ENCODE results near the gene PLA2G1B.
A peak's percentile ranks its signal among the peaks of the same experiment; 100 is the strongest.

The PLA2G1B gene

DNA sequence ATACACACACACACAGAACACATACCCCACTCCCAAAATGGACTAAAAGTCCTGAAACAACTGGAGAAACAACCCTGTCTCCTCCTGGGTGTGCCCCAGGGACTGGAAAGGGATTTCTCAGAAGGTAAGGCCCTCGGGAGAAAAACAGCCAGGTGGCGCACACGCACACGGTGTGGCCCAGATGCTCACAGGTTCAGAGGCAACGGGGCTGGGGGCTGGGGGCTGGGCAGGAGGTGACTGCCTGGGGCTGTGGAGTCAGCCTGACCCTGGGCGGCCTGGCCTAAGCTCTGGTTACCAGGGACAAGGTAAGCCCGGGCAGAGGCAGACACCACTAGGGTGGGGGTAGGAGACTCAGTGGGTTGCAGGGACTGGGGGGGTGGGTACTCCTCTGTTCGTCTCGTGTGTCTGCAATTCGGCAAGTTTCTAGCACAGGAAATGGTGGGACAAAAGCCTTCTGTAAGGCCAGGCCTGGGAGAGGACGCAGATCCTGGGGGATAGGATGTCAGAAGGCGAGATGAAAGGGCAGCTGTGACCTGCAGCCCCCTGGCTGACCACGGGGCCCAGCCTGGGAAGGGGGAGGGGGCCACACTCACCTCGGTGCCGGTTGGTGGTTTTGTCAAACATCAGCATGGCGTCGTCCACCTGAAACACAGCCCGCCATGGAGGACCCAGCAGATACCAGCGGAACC lies 31.0 kb upstream of the PLA2G1B start:
- TF ChIP-seq, protein P1, sequence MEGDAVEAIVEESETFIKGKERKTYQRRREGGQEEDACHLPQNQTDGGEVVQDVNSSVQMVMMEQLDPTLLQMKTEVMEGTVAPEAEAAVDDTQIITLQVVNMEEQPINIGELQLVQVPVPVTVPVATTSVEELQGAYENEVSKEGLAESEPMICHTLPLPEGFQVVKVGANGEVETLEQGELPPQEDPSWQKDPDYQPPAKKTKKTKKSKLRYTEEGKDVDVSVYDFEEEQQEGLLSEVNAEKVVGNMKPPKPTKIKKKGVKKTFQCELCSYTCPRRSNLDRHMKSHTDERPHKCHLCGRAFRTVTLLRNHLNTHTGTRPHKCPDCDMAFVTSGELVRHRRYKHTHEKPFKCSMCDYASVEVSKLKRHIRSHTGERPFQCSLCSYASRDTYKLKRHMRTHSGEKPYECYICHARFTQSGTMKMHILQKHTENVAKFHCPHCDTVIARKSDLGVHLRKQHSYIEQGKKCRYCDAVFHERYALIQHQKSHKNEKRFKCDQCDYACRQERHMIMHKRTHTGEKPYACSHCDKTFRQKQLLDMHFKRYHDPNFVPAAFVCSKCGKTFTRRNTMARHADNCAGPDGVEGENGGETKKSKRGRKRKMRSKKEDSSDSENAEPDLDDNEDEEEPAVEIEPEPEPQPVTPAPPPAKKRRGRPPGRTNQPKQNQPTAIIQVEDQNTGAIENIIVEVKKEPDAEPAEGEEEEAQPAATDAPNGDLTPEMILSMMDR (IDR thresholded peaks at IDR 0.05): no peak
- H3K36me3 ChIP-seq (ENCODE audit: control insufficient read depth, insufficient read depth, low read length): no peaks in the 10 kb centered on the region
- no peak overlapping the region for H3K4me2 ChIP-seq (ENCODE audit: low read length)

DNA sequence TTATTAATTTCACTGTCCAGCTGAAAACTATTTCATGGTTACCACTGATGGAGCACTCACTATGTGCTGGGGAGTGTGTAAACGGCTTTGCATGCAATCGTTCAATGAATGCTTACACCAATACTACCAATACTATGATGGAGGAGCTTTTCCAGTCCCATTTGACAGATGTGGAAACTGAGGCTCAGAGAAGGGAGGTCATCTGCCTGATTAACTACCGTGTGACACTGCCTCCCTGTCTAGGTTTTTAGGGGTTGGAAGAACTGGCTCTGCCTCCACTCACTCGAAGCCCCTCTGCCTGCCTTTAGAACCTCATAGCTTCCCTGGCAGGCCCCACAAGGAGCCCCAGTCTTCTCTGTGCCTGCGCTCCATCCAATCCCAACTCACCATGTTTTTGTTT lies 29.5 kb upstream of the PLA2G1B start:
- Histone ChIP-seq H3K27me3 (ENCODE audit: control insufficient read depth, insufficient read depth, low read length) (no peaks in the 10 kb centered on the region), H3K9me3 (ENCODE audit: control insufficient read depth, low read length) (no peaks in the 10 kb centered on the region), H3K36me3 (ENCODE audit: control insufficient read depth, insufficient read depth, low read length) (no peaks in the 10 kb centered on the region), H2AFZ (no peak overlapping the region), H3K4me2 (ENCODE audit: low read length) (no peak overlapping the region), H3K9ac (no peak overlapping the region), H3K79me2 (no peaks in the 10 kb centered on the region), H3K4me1 (peaks cover 2% of the 10 kb centered on the region), H3K27ac (no peak overlapping the region), H3K4me3 (ENCODE audit: low read depth, low read length) (no peak overlapping the region)
- TF ChIP-seq, protein P1 (IDR thresholded peaks at IDR 0.05): no peak

More for the DNA sequence above, 31.0 kb upstream of the PLA2G1B start:
- Histone ChIP-seq H3K27me3 (ENCODE audit: control insufficient read depth, insufficient read depth, low read length) (no peaks in the 10 kb centered on the region), H3K79me2 (no peaks in the 10 kb centered on the region), H3K4me1 (peaks cover 6% of the 10 kb centered on the region), H2AFZ (no peak overlapping the region), H3K9ac (no peak overlapping the region), H3K27ac (no peak overlapping the region), H3K4me3 (ENCODE audit: low read depth, low read length) (no peak overlapping the region), H3K9me3 (ENCODE audit: control insufficient read depth, low read length) (no peaks in the 10 kb centered on the region)

DNA sequence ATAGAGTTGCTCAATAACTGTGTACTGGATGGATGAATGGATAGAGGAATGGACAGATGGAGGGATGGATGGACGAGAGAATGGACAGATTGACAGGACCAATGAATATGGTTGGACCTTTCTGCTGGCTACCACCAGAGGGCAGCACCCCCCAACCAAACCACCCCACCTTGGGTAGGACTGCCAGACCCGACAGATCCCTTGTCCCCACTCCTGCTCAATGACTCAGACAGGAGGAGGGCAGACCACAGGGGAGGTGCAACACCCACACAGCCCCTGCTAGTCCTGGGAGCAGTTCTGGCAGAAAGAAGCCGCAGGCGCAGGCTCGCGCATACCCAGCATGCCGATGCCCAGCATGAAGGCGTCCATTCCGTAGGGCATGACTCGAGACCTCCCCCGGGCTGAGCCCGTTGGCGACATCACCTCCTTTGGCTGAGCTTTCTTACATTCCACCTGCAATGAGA lies 29.0 kb upstream of the PLA2G1B start:
- Histone ChIP-seq H3K4me2 (ENCODE audit: low read length) (no peak overlapping the region), H3K36me3 (ENCODE audit: control insufficient read depth, insufficient read depth, low read length) (no peaks in the 10 kb centered on the region), H3K27me3 (ENCODE audit: control insufficient read depth, insufficient read depth, low read length) (no peaks in the 10 kb centered on the region), H3K9me3 (ENCODE audit: control insufficient read depth, low read length) (no peaks in the 10 kb centered on the region), H3K4me3 (ENCODE audit: low read depth, low read length) (no peak overlapping the region), H3K9ac (no peak overlapping the region), H3K4me1 (no peaks in the 10 kb centered on the region), H3K27ac (no peak overlapping the region), H2AFZ (no peak overlapping the region), H3K79me2 (no peaks in the 10 kb centered on the region)
- TF ChIP-seq, protein P1 (IDR thresholded peaks at IDR 0.05): peak; percentile 87

DNA sequence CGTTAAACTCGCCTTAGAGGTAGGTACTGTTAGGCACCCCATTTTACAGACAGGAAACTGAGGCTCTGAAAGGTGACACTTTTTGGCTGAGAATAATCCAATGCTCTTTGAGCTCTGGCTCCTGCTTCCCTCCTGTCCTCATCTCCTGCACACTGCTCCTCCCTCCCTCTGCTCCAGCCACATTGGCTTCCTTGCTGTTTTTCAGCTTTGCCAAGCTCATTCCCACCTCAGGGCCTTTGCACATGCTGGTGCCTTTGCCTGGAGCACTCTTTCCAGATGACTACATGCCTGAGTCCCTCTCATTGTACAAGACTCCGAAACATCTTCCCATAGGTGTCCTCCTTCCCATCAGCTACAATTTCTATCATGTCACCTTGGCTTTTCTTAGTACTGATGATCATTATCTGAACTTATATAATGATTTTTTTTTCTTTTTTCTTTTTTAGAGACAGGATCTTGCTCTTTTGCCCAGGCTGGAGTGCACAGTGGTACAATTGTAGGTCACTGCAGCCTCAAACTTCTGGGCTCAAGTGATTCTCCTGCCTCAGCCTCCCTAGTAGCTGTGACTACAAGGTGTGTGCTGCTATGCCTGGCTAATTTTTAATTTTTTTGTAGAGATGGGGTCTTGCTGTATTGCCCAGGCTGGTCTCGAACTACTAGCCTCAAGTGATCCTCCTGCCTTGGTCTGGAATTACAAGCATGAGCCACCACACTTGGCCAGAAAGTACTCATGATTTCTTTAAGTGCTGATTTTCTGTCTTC lies 26.2 kb upstream of the PLA2G1B start:
- TF ChIP-seq, protein P1 (IDR thresholded peaks at IDR 0.05): no peak
- Histone ChIP-seq H3K4me3 (ENCODE audit: low read depth, low read length) (no peak overlapping the region), H3K27ac (no peak overlapping the region), H3K9ac (no peak overlapping the region), H3K4me2 (ENCODE audit: low read length) (no peak overlapping the region), H2AFZ (no peak overlapping the region), H3K27me3 (ENCODE audit: control insufficient read depth, insufficient read depth, low read length) (no peaks in the 10 kb centered on the region), H3K36me3 (ENCODE audit: control insufficient read depth, insufficient read depth, low read length) (no peaks in the 10 kb centered on the region), H3K4me1 (no peaks in the 10 kb centered on the region), H3K79me2 (no peaks in the 10 kb centered on the region), H3K9me3 (ENCODE audit: control insufficient read depth, low read length) (no peaks in the 10 kb centered on the region)

Measured in parathyroid adenoma (tissue), 2 donors.